HG03342 (cell line): ENCODE results near the gene NOP53.
"Not testable (repeated sequence)": the region's sequence is repeated elsewhere in the genome, so short reads cannot be mapped to it uniquely, and the experiment has no call there.

ENCODE experiments used
- ATAC-seq: cut with Tn5 transposase; IDR thresholded peaks from one replicate; pipeline ENCODE4 v1.9.1; 2021; ENCODE audit warnings: mild to moderate bottlenecking, moderate library complexity; ENCODE audit not compliant: unreplicated experiment

Gene NOP53

DNA sequence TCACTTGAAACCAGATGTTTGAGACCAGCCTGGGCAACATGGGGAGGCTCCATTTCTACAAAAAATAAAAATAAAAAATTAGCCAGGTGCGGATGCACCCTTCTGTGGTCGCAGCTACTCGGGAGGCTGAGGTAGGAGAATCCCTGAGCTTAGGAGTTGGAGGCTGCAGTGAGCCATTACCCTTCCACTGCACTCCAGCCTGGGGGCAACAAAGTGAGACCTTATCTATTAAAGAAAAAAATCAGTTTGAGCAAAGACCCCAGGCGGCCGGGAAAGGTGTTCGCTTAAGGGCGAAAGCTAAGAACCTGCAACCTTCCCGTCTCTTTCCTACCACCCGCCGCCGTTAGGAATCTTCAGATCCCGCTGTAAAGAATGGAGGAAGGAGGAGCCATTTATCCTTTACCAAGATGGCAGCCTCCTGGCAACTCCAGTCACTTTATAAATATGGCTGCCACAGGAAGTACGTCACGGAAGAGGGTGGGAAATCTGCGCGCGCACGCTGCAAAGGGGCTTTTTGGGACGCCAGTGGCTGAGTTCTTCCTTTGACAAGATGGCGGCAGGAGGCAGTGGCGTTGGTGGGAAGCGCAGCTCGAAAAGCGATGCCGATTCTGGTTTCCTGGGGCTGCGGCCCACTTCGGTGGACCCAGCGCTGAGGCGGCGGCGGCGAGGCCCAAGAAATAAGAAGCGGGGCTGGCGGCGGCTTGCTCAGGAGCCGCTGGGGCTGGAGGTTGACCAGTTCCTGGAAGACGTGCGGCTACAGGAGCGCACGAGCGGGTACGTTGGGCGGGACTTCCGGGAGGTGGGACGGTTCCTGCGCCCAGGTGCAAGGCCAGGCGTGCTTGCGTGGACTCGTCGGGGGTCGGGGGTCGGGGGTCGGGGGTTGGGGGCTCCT lies at the start of gene NOP53:
Gene NOP53, plus strand, starts transcription at position 537 of the 892 bp plus-strand sequence. Its CDS starts 14 bp downstream, at position 551.
- peak; percentile 70 for ATAC-seq

GRCh38 chr19:47696635-47697034 lies 48.7 kb upstream of the NOP53 start:
- ATAC-seq, result no peak

- ATAC-seq, result no peak
Measured at GRCh38 chr19:47697863-47698609, 47.3 kb upstream of the NOP53 start.

DNA sequence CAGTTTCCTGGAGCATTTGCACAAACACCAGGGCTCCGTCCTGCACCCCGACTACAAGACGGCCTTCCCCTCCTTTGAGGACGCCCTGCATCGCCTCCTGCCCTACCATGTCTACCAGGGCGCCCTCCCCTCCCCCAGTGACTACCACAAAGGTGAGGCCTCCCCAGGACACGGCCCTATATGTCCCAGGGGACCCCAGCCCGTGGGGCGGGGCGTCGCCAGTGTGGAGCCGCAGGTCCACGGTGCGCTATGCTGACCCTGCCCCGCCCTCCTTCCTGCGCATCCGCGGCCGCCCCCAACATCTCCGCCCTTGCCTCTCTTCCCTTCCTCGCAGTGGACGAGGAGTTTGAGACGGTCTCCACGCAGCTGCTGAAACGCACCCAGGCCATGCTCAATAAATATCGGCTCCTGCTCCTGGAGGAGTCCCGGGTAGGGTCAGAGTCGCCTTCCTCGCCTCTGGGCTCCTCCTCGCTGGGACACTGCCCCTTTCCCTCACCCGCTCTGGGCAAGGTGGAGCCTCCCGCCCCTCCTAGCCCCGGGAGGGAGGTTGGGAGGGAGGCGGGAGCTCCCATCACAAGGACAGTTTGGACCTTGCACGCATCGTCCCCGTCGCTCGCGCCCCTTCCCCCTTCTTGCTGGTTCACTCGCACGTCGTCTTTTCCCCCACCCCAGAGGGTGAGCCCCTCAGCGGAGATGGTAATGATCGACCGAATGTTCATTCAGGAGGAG lies 46.6 kb upstream of the NOP53 start:
- no peak for ATAC-seq

DNA sequence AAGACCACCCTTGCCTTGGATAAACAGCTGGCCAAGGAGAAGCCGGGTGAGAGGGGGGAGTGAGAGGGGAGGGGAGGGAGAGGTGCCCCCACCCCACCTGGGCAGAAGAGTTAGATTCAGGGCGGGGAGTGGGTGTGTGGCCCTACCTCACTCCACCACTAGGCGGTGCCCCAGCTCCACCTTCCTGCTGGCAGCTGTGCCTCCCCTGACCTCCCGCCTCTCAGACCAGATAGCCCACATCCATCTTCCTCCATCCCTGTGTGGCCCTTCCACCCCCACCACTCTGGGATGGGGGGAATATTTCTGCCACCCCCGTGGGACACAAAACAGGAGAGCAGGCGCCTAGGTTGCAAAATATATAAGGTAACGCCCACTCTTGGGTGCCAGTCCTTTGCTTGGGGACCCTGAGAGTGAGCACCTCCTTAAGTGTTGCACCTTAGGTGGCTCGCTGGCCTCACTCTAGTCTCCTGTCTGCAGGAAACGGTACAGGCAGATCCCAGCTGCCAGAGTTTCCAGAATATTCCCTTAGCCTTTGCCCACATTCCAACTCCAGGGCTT lies 45.9 kb upstream of the NOP53 start:
- ATAC-seq, result no peak

DNA sequence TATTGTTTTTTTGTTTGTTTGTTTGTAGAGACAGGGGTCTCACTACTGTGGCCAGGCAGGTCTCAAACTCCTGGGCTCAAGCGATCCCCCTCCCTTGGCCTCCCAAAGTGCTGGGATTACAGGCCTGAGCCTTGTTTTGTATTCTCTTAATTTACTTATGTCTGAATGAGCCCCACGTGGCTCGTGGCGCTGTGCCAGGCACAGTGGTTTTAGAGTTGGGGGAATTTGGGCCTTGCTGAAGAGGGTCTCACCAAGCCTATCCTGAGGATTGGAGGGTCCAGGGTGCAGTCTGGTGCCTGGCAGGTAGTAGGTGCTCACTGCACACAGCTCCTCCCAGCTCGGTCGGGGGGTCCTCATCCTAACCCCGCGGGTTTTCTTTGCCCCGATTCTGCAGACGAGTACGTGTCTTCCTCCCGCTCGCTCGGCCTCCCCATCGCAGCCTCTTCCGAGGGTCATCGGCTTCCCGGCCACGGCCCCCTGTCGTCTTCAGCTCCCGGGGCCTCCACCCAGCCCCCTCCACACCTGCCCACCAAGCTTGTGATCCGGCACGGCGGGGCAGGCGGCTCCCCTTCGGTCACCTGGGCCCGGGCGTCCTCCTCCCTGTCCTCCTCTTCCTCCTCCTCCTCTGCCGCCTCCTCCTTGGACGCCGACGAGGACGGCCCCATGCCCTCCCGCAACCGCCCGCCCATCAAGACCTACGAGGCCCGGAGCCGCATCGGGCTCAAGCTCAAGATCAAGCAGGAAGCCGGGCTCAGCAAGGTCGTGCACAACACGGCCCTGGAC lies 44.2 kb upstream of the NOP53 start:
- no peak for ATAC-seq

DNA sequence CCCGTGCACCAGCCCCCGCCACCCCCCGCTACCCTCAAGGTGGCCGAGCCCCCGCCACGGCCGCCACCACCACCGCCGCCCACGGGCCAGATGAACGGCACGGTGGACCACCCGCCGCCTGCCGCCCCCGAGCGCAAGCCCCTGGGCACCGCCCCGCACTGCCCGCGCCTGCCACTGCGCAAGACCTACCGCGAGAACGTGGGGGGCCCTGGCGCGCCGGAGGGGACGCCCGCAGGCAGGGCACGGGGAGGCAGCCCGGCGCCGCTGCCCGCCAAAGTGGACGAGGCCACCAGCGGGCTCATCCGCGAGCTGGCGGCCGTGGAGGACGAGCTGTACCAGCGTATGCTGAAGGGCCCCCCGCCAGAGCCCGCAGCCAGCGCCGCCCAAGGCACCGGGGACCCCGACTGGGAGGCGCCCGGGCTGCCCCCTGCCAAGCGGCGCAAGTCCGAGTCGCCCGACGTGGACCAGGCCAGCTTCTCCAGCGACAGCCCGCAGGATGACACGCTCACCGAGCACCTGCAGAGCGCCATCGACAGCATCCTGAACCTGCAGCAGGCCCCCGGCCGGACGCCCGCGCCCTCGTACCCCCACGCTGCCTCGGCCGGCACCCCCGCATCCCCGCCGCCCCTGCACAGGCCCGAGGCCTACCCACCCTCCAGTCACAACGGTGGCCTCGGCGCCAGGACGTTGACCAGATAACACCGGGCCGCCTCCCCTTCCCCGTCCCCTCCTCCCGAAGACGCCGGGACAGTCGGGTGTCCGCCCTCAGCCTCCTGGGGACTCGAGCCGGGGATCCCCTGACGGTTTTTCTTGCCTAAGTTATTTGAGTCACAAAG lies 43.4 kb upstream of the NOP53 start:
- no peak for ATAC-seq

- no peak for ATAC-seq
Measured at GRCh38 chr19:47702671-47703070, 42.7 kb upstream of the NOP53 start.

- ATAC-seq, result no peak
Measured at GRCh38 chr19:47703301-47703700, 42.0 kb upstream of the NOP53 start.

GRCh38 chr19:47704024-47704423 lies 41.3 kb upstream of the NOP53 start:
- no peak for ATAC-seq

DNA sequence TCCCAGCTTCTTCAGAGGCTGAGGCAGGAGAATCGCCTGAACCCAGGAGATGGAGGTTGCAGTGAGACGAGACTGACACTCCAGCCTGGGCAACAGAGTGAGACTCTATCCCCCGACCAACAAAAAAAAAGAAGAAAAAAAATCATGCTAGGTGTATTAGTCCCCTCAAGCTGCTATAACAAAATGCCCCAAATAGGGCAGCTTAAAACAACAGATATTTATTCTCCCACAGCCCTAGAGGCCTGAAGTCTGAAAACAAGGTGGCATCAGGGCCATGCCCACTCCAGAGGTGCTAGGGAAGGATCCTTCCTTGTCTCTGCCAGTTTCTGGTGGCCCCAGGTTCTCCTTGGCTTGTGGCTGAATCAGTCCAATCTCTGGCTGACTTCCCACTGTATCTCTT lies 40.7 kb upstream of the NOP53 start:
- ATAC-seq, result no peak

DNA sequence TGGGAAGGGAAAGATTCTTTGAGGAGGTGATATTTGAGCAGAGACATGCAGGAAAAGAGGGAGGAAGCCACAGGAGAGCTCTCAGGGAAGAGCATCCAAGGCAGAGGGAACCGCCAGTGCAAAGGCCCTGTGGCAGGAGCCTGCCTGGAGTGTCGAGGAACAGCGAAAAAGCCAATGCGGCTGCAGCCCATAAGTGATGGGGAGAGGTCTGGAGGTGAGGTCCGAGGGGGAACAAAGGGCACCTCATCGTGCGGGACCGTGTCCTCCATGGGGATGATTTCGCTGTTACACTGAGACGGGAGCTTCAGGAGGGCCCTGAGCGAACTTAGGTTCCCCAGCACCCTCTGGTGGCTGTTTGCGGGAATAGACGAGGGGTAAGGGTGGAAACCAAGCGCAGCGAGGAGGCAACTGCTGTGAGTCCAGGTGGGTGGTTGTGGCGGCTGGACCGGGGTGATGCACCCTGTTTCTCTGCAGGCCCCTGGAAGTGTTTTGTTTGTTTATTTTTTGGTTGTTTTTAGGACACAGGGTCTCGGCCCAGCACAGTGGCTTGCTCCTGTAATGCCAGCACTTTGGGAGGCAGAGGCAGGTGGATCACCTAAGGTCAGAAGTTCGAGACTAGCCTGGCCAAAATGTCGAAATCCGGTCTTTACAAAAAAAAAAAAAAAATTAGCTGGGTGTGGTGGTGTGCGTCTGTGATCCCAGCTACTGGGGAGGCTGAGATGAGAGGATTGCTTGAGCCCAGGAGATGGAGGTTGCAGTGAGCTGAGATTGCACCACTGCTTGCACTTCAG lies 38.0 kb upstream of the NOP53 start:
- ATAC-seq, result peak; percentile 48

- no peak for ATAC-seq
Measured at GRCh38 chr19:47711652-47712242, 33.6 kb upstream of the NOP53 start.

GRCh38 chr19:47713046-47714021 lies 32.0 kb upstream of the NOP53 start, which contains the start of gene EHD2:
Gene EHD2, plus strand, starts transcription at chr19:47713422. Its CDS starts 3,191 bp downstream, at chr19:47716613.
- no peak for ATAC-seq

DNA sequence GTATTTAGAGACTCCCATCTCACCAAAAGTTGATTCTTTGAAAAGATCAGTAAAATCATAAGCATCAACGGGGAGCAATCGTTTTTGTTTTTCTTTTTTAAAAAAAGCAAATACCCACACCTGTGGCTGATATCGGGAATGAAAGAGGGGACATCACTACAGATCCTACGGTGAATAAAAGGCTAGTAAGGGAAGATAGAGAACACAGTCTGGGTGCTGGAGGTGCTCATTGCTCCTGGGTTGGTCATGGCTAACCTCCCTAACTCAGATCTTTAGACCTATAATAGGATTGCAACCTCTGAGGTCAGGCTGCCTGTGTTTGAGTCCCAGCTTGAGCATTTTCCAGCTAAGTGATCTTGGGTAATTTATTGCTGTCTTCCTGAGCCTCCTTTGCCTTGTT lies 31.0 kb upstream of the NOP53 start:
- no peak for ATAC-seq

DNA sequence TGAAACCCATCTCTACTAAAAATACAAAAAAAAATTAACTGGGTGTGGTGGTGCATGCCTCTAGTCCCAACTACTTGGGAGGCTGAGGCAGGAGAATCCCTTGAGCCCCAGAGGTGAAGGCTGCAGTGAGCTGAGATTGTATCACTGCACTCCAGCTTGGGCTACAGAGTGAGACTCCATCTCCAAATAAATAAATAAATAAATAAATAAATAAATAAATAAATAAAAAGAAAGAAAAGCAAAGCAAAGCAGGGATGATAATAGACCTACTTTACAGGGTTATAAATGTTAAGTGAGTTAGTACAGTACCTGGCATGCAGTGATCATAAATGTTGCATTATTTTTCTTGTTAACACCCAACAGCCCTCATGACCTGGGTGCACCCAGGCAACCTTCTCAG lies 30.5 kb upstream of the NOP53 start:
- not testable (repeated sequence) for ATAC-seq
